ENCODE results near the gene KCTD16.

Gene KCTD16

DNA sequence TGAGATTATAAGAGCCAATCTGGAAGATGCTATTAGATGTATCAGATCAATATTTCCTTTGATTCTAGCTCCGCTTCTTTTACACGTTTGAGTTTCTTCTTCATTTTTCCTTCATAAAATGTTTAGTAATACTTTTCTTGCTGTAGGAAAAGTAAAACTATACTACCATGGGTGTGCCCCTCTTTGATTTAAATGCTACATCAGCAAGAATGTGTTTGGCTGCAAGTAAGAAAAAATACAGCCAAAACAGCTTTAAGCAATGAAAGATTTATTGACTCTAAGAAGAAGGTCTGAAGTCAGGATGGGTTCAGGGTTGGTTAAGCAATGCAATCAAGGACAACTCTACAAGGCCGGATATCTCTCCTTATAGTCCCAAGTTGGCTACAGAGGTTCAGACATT, 126.4 kb downstream of the KCTD16 start:
- DNase-seq, result no peak

- no peak for DNase-seq
Measured at GRCh38 chr5:144298658-144299057, 128.0 kb downstream of the KCTD16 start.

- DNase-seq, result no peak
Measured at GRCh38 chr5:144304688-144305087, 134.0 kb downstream of the KCTD16 start.

- no peak for DNase-seq
Measured at GRCh38 chr5:144307736-144308135, 137.1 kb downstream of the KCTD16 start.

DNA sequence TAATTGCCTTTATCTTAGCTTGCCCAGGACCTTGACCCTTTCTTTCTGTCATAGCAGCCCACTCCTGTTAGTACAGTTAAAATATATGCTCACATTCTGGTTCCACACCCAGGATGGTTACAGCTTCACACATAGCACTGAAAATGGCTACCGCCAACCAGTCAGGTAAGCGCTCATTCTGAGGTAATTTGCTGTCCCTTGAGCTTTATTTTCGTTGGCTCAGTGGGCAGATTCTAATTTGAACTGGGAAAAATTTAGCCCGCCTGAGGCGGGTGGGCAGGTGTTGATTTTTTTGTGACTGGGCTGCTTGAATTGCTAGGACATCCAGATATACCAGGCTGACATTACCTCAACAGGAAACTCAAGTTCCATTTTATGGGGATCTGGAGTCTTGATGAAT, 137.5 kb downstream of the KCTD16 start:
- no peak for DNase-seq

GRCh38 chr5:144308906-144309670, 138.4 kb downstream of the KCTD16 start:
- DNase-seq, result no peak

GRCh38 chr5:144310621-144311020, 139.9 kb downstream of the KCTD16 start:
- no peak for DNase-seq

- no peak for DNase-seq
Measured at GRCh38 chr5:144313147-144313726, 142.6 kb downstream of the KCTD16 start.

DNA sequence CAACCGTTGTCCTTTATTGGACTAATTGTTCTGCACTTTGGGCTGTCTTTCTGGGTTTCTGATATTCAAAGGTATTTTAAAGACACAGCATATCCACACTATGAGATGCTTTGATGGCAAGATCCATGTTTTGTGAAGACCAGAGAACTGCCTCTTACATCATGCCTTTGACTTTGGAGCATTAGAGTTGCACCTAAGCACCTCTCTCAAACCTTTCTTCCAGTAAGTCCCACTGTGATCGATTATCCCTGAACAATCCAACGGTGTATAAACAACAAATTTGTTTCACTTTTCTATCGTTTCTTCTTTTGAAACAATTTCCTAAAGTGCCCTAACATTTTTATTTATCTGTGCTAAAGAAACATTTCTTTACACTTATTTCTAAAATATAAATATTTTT, 144.4 kb downstream of the KCTD16 start:
- DNase-seq, result no peak

GRCh38 chr5:144315994-144316634, 145.4 kb downstream of the KCTD16 start:
- DNase-seq, result no peak

DNA sequence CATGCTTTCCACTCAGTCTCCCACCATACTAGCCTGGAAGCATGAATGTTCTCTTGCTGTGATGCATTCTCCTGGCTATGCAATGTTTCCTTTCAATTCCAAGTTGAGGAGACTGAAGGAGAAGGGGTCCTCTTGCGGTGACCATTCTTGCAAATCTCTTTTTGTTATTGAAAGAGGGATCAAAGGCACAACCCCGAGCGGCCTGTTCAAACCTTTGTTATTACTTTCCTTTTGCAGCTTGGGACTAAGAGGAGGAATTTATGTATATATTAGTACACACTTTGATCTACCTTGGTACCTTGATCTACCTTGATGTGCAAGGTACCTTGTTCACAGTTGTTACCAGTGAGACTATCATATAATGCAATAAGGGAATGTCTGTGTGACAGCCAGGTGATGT, 147.3 kb downstream of the KCTD16 start:
- DNase-seq, result no peak

GRCh38 chr5:144318460-144318859, 147.8 kb downstream of the KCTD16 start:
- DNase-seq, result no peak

GRCh38 chr5:144323181-144323580, 152.5 kb downstream of the KCTD16 start:
- no peak for DNase-seq

- no peak for DNase-seq
Measured at GRCh38 chr5:144325532-144325931, 154.9 kb downstream of the KCTD16 start.

- no peak for DNase-seq
Measured at GRCh38 chr5:144328494-144328893, 157.8 kb downstream of the KCTD16 start.

GRCh38 chr5:144328980-144329379, 158.3 kb downstream of the KCTD16 start:
- no peak for DNase-seq

DNA sequence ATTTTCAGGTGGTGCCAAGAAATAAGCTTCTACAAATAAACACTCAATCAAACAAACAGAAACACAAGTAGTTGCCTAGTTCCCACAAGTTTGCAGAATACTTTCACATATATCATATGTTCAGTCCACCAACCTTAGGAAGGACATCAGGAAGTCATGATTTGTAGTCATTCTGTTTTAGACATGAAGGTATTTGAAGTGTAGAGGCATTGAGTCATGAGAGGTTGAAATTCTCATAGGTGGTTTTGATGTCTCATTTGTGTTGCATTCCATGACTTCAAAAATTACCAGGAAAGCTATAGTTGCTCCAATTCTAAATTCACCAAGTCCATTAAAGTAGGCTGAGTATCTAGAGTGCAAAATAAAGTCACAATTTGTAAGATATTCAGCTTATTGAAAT, 159.0 kb downstream of the KCTD16 start:
- DNase-seq, result no peak

DNA sequence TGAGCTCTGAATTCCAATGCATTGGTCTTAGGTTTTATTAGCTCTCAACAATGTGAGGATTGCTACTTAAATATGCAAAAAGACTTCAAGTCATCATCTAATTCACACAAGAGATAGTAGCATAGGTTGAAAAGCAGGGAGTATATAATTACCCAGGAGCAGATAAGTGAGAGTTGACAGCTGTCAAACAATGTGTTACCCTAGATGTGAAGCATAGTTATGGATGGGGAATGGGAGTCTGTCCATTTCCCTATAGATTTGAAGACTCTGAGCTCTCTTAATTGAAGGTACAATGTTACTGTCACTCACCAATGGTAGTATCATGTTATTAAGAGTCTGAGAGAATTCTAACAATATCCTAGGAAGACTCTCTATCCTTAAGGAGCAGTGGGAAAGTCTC, 160.7 kb downstream of the KCTD16 start:
- DNase-seq, result no peak

GRCh38 chr5:144332265-144332664, 161.6 kb downstream of the KCTD16 start:
- no peak for DNase-seq

- DNase-seq, result no peak
Measured at GRCh38 chr5:144333336-144333920, 162.8 kb downstream of the KCTD16 start.

GRCh38 chr5:144335561-144335960, 164.9 kb downstream of the KCTD16 start:
- no peak for DNase-seq

DNA sequence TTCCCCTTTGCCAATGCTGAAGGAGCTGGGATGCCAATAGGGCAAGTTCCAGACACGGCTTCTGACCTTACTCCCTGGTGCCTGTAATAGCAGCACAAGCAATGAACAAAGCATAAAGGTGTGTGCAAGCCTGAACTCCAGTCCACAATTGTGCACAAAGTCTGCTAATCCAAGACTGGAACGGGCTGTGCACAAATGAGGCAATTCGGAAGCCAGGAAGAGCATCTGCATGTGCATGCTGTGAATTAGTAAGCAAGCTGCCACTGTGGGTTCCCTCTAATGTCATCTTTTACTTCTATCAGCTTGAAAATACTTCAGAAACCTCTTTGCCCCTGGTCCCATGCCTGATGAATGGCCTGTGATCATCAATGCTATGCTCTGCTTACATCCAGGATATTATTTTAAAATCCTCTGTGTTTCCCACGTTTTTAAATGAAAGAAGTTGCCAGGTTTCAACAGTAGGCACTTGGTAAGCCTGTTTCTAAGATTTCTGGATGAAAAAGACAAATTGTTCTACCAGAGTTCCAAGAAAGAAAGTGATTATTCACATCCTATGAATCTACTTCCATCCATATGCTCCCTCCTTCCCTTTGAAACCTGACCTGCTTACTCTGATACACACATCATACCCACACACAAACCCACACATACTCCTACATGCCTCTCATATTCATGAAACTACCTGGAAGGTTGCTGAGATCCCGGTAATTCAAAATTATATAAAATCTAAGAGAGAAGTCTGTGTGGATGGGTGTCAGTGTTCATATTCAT, 165.7 kb downstream of the KCTD16 start:
- no peak for DNase-seq

DNA sequence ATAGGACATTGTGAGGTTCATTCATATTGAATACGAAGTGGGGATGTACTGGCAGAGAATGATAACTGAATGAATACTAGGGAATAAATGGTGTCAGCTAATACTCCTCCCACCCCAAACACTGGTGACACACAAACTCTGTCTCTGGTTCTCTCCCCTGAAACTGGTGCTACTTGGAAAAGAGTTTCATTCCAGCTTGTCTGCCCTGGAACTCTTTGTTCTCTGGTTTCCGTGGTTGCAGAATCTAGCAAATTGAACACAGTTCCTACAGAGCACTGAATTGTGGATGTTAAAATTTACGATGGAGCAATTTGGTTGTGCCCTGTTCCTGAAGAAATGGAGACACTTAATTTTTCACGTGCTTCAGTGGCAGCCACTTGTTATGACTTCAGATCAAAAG, 181.7 kb downstream of the KCTD16 start:
- DNase-seq, result no peak

Measured in amniotic stem cell (primary cell).